SK-N-SH (cell line): Measurements from ENCODE around the gene ASCC1. TPM values are rescaled to one million over a fixed set of nuclear protein-coding genes. Genes with fewer than 3 reads are reported as not detected.
"Not testable (repeated sequence)": the region's sequence is repeated elsewhere in the genome, so short reads cannot be mapped to it uniquely, and the experiment has no call there.

ENCODE experiments used
- CTCF ChIA-PET: fragments of 300-600, 350-600 bp; formaldehyde crosslinking; extraction: SDS; loops from one replicate; lab custom pipeline; 2021; lab: Yijun Ruan, JAX
- POLR2A ChIA-PET: fragments of 350-600 bp; sonication (Branson Sonifier 250); formaldehyde crosslinking; extraction: SDS; loops from one replicate; lab custom pipeline; 2020; ENCODE audit warnings: antibody characterized with exemption, inconsistent platforms; lab: Yijun Ruan, JAX
- DNase-seq: peaks from one replicate; pipeline ENCODE4 v3.0.0; 2012
- H2AFZ ChIP-seq: fragments of 200-600 bp; sonication (generic); 2 replicates; pipeline ENCODE4 v1.8.1; 2016; ENCODE audit warnings: antibody characterized with exemption, mild to moderate bottlenecking, low read depth
- H3F3A ChIP-seq: fragments of 200-600 bp; sonication (generic); replicated peaks from 2 replicates; pipeline ENCODE3; 2016; ENCODE audit warnings: antibody characterized with exemption, mild to moderate bottlenecking; ENCODE audit not compliant: insufficient read depth
- H3K27ac ChIP-seq, 2 experiments: fragments of 200-500 bp in 1 of 2; fragments of 200-600 bp in 1 of 2; sonication (Bioruptor generic) in 1 of 2; sonication (generic), shearing (Covaris generic) in 1 of 2; 2 replicates each; pipeline versions ENCODE4 v1.5.1 to v1.6.1; 2014 to 2016; ENCODE audit warnings: low read depth in 2 of 2, inconsistent platforms in 1 of 2, low read length in 1 of 2, mild to moderate bottlenecking in 1 of 2, mixed read lengths in 1 of 2
- H3K27me3 ChIP-seq: fragments of 200-600 bp; sonication (generic), shearing (Covaris generic); 2 replicates; pipeline ENCODE4 v1.6.1; 2016; ENCODE audit warnings: mixed run types; ENCODE audit not compliant: insufficient read depth
- H3K36me3 ChIP-seq, 2 experiments: fragments of 200-500 bp in 1 of 2; fragments of 200-600 bp in 1 of 2; sonication (Bioruptor generic) in 1 of 2; sonication (generic) in 1 of 2; replicated peaks in 1 of 2; 2 replicates each; pipeline versions ENCODE3 to v1.5.1; 2014 to 2016; ENCODE audit warnings: low read length in 1 of 2, mild to moderate bottlenecking in 1 of 2; ENCODE audit not compliant: insufficient read depth in 2 of 2, control insufficient read depth in 1 of 2
- H3K4me1 ChIP-seq, 2 experiments: fragments of 200-500 bp in 1 of 2; fragments of 200-600 bp in 1 of 2; sonication (Bioruptor generic) in 1 of 2; sonication (generic), shearing (Covaris generic) in 1 of 2; 2 replicates each; pipeline versions ENCODE4 v1.5.1 to v1.6.1; 2014 to 2016; ENCODE audit warnings: low read depth in 1 of 2, low read length in 1 of 2, mixed run types in 1 of 2; ENCODE audit not compliant: insufficient read depth in 2 of 2, control insufficient read depth in 1 of 2
- H3K4me2 ChIP-seq: fragments of 200-600 bp; sonication (generic), shearing (Covaris generic); 2 replicates; pipeline ENCODE4 v1.6.1; 2017; ENCODE audit warnings: mixed run types
- H3K4me3 ChIP-seq, 2 experiments: fragments of 200-500 bp in 1 of 2; fragments of 200-600 bp in 1 of 2; sonication (Bioruptor generic) in 1 of 2; sonication (generic), shearing (Covaris generic) in 1 of 2; 2 replicates each; pipeline versions ENCODE4 v1.5.1 to v1.8.1; 2014 to 2016; ENCODE audit warnings: low read depth in 2 of 2, inconsistent platforms in 1 of 2, low read length in 1 of 2, mild to moderate bottlenecking in 1 of 2, mixed read lengths in 1 of 2, moderate library complexity in 1 of 2
- H3K79me2 ChIP-seq: fragments of 200-600 bp; sonication (generic); 2 replicates; pipeline ENCODE4 v1.8.1; 2017; ENCODE audit warnings: mild to moderate bottlenecking; ENCODE audit not compliant: insufficient read depth
- H3K9ac ChIP-seq: fragments of 200-600 bp; sonication (generic); 2 replicates; pipeline ENCODE4 v1.6.1; 2017; ENCODE audit warnings: mixed run types
- H3K9me2 ChIP-seq: fragments of 200-600 bp; sonication (generic); 2 replicates; pipeline ENCODE4 v1.6.1; 2017; ENCODE audit warnings: mixed run types
- H3K9me3 ChIP-seq: fragments of 200-600 bp; sonication (generic); 2 replicates; pipeline ENCODE4 v1.6.1; 2017; ENCODE audit warnings: mixed run types, mild to moderate bottlenecking, moderate library complexity
- H4K20me1 ChIP-seq: fragments of 200-600 bp; sonication (generic); 2 replicates; pipeline ENCODE4 v1.6.1; 2017; ENCODE audit warnings: mild to moderate bottlenecking, mixed run types; ENCODE audit not compliant: insufficient read depth
- FOXJ3 ChIP-seq: sonication (generic); formaldehyde crosslinking; IDR thresholded peaks from 2 replicates; pipeline ENCODE4 v1.5.1; 2020; ENCODE audit warnings: mild to moderate bottlenecking, missing genetic modification reagents
- GATA2 ChIP-seq: sonication (generic); formaldehyde crosslinking; IDR thresholded peaks from 2 replicates; pipeline ENCODE4 v1.5.0; 2020; ENCODE audit warnings: mild to moderate bottlenecking, missing genetic modification reagents
- JUND ChIP-seq: IDR thresholded peaks from 2 replicates; pipeline ENCODE4 v1.4.0; 2012
- MAX ChIP-seq: IDR thresholded peaks from 2 replicates; pipeline ENCODE4 v1.4.0; 2012; ENCODE audit warnings: low read depth
- MXI1 ChIP-seq: IDR thresholded peaks from 2 replicates; pipeline ENCODE4 v1.6.1; 2012; ENCODE audit warnings: mild to moderate bottlenecking, low read depth, low read length, improper control_type of control experiment
- NFIC ChIP-seq: IDR thresholded peaks from 2 replicates; pipeline ENCODE4 v1.4.0; 2012; ENCODE audit warnings: borderline replicate concordance
- USF2 ChIP-seq: fragments of 150-350 bp; IDR thresholded peaks from 2 replicates; pipeline ENCODE4 v1.6.1; 2017; ENCODE audit warnings: antibody characterized with exemption, low read length, low read depth, borderline replicate concordance
- YY1 ChIP-seq: IDR thresholded peaks from 2 replicates; pipeline ENCODE4 v1.4.0; 2012; ENCODE audit warnings: low read depth, mild to moderate bottlenecking
- WGBS: methylation state at CpG from one replicate; pipeline ENCODE4 v1.1.6; 2017; ENCODE audit warnings: low lambda C conversion rate; 5-methylcytosine and 5-hydroxymethylcytosine counted together
- polyA plus RNA-seq, 3 experiments: library from polyadenylated mRNA; depleted of rRNA; stranded (reverse); fragments of >200 nt; gene quantifications; 2 replicates each; pipeline ENCODE4 v1.2.3, GENCODE V29; 2012
- TF ChIP-seq, protein P1 (sequence below): IDR thresholded peaks from 2 replicates; pipeline ENCODE4; 2012
- TF ChIP-seq, protein P2 (sequence below): fragments of 200-600 bp; sonication (generic); IDR thresholded peaks from 2 replicates; pipeline ENCODE4 v1.6.1; 2017; ENCODE audit warnings: antibody characterized with exemption, mild to moderate bottlenecking, moderate library complexity

The ASCC1 gene
- polyA plus RNA-seq, 1 of the 3 experiments (the other 2 are of a cell fraction), result 15.0 TPM

DNA sequence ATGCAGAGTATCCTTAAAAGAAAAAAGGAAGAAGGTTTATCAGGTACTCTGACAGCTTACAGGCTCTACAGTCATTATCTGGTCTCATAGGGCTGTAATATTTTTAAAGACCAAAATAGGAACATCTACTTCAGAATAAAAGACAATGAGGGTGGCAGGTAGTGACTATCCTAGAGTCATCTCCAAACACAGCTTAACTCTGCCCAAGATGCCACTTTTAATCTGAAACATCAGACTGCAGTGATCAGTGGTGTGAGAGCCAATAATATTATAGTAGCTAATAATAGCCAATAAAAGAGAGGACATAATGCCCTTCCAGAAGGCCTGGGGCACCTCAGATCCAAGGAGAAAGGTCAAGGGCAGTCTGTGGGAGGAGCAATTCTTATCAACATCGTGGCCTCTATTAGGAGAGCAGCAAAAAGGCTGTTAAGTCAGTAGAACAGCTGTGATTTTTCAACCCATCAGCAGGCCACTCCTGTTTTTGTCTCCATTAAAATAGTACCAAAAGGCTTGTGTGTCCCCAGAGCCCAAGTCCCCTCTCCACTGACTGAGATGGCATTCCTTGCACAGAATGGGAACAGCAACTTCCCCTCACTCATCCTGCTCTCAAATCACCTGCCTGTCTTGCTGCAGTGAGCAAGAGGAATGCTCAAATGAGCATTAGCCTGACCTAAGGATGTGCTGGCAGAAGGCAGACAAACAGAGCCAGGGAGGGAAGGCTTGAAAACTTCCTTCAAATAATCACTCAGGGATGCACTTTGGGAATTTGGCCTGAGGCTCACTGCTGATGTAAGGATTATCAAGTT, 107.0 kb downstream of the ASCC1 start:
- DNase-seq, result no peak
- Histone ChIP-seq H3K27me3 (no peaks in the 10 kb centered on the region), H3K4me2 (no peak overlapping the region), H3K79me2 (no peaks in the 10 kb centered on the region), H3K9me3 (no peaks in the 10 kb centered on the region), H3K27ac (peak overlapping the region in 1 of 2 experiments; percentile 58; a peak in 2 of 4 replicates), H3K9me2 (no peaks in the 10 kb centered on the region), H2AFZ (no peak overlapping the region), H3K36me3 (peaks cover 0 to 2% of the 10 kb centered on the region in 2 experiments), H3K9ac (no peak overlapping the region), H4K20me1 (no peaks in the 10 kb centered on the region), H3K4me1 (peaks cover 5 to 15% of the 10 kb centered on the region in 2 experiments; a peak in 3 of 4 replicates), H3F3A (no peaks in the 10 kb centered on the region), H3K4me3 (no peak overlapping the region)
- WGBS, result 17% methylated on average over 1 of the region's 1 CpG
- ChIA-PET POLR2A (interaction anchor here (0.9 kb wide), 1 partner anchor 226 kb away, joined by 3 read pairs; no protein-coding TSS in a partner anchor), CTCF (interaction anchor here (0.7 to 1.7 kb wide), 6 partner anchors 9 to 213 kb away, joined by 3 to 5 read pairs (median 4); no protein-coding TSS in a partner anchor)
- no peak for TF ChIP-seq NFIC
- TF ChIP-seq GATA2 (CRISPR knock-in tag), result no peak
- TF ChIP-seq YY1, result no peak
- TF ChIP-seq JUND, result no peak
- no peak for TF ChIP-seq FOXJ3 (CRISPR knock-in tag)
- TF ChIP-seq, protein P1, sequence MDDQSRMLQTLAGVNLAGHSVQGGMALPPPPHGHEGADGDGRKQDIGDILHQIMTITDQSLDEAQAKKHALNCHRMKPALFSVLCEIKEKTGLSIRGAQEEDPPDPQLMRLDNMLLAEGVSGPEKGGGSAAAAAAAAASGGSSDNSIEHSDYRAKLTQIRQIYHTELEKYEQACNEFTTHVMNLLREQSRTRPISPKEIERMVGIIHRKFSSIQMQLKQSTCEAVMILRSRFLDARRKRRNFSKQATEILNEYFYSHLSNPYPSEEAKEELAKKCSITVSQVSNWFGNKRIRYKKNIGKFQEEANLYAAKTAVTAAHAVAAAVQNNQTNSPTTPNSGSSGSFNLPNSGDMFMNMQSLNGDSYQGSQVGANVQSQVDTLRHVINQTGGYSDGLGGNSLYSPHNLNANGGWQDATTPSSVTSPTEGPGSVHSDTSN, result no peak

- not testable (repeated sequence) for H3K9ac ChIP-seq, H3K36me3 ChIP-seq, H3K9me2 ChIP-seq, H3K4me2 ChIP-seq, H3K27me3 ChIP-seq, H3K79me2 ChIP-seq, H3F3A ChIP-seq, H3K4me3 ChIP-seq, H2AFZ ChIP-seq, H3K9me3 ChIP-seq, H4K20me1 ChIP-seq, DNase-seq
- 0 out of 4 replicates have a peak overlapping the region, but pooled peaks of 1 of the 2 experiments have one; percentile 4 for H3K27ac ChIP-seq
- peaks cover 5 to 17% of the 10 kb centered on the region in 2 experiments; a peak in 3 of 4 replicates for H3K4me1 ChIP-seq
- ChIA-PET CTCF (interaction anchor here (0.9 to 1.7 kb wide), 7 partner anchors 8 to 212 kb away, joined by 3 to 5 read pairs (median 4); no protein-coding TSS in a partner anchor), POLR2A (interaction anchor here (0.9 kb wide), 1 partner anchor 227 kb away, joined by 3 read pairs; no protein-coding TSS in a partner anchor)
- WGBS, result 96% methylated on average over 3 of the region's 3 CpGs
Measured at GRCh38 chr10:72108004-72108370, 108.1 kb downstream of the ASCC1 start.

DNA sequence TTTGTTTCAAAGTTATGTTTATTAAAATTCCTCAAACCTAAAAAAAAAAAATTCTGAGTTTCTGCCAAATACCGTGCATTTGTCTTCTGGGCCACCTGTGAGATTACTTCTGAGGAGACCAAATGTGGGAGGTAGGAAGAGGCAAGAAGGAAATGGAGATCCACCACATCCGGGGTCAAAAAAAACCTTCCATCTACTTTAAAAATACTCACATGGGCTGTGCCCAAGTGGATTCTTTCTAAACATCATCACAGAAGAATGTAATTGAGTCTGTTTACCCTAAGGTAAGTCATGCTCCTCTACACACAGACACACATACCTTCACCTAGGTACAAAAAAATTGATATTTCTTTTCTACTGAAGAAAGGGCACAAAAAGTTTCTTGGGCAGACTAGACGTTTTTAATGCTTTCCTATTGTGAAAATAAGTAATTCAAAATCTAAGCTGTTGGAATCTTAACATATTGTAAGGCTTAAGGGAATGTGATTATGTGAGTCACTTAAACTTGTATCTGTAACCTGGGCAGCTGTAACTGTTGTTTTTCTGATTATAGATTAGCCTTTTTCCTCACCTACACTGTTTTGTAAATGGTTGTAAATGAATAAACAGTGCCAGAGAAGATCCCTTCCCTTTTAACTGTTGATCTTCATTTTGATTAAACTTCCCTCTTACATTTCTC, 108.6 kb downstream of the ASCC1 start:
- no peak overlapping the region for H3K4me2 ChIP-seq
- no peaks in the 10 kb centered on the region for H3K27me3 ChIP-seq
- ChIA-PET POLR2A (no interaction called here), CTCF (interaction anchor here (0.9 to 1.7 kb wide), 5 partner anchors 8 to 59 kb away, joined by 3 to 5 read pairs (median 4); no protein-coding TSS in a partner anchor)
- H3K79me2 ChIP-seq, result no peaks in the 10 kb centered on the region
- no peaks in the 10 kb centered on the region for H3K9me2 ChIP-seq
- H3K27ac ChIP-seq, result 0 out of 4 replicates have a peak overlapping the region, but pooled peaks of 1 of the 2 experiments have one; percentile 4
- no peaks in the 10 kb centered on the region for H3F3A ChIP-seq
- WGBS, result 58% methylated on average over 3 of the region's 3 CpGs
- no peak overlapping the region for H3K4me3 ChIP-seq
- no peaks in the 10 kb centered on the region for H4K20me1 ChIP-seq
- no peaks in the 10 kb centered on the region for H3K9me3 ChIP-seq
- H2AFZ ChIP-seq, result no peak overlapping the region
- DNase-seq, result no peak
- peaks cover 0 to under 1% of the 10 kb centered on the region in 2 experiments for H3K36me3 ChIP-seq
- H3K4me1 ChIP-seq, result peaks cover 5 to 17% of the 10 kb centered on the region in 2 experiments; a peak in 3 of 4 replicates
- H3K9ac ChIP-seq, result no peak overlapping the region
- no peak for TF ChIP-seq MXI1
- TF ChIP-seq, protein P2, sequence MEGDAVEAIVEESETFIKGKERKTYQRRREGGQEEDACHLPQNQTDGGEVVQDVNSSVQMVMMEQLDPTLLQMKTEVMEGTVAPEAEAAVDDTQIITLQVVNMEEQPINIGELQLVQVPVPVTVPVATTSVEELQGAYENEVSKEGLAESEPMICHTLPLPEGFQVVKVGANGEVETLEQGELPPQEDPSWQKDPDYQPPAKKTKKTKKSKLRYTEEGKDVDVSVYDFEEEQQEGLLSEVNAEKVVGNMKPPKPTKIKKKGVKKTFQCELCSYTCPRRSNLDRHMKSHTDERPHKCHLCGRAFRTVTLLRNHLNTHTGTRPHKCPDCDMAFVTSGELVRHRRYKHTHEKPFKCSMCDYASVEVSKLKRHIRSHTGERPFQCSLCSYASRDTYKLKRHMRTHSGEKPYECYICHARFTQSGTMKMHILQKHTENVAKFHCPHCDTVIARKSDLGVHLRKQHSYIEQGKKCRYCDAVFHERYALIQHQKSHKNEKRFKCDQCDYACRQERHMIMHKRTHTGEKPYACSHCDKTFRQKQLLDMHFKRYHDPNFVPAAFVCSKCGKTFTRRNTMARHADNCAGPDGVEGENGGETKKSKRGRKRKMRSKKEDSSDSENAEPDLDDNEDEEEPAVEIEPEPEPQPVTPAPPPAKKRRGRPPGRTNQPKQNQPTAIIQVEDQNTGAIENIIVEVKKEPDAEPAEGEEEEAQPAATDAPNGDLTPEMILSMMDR, result no peak
- TF ChIP-seq USF2, result no peak
- TF ChIP-seq MAX, result no peak
